Neural progenitor cell (in vitro differentiated cells): ENCODE results near the gene HOXA11. TPM values are rescaled to one million over a fixed set of nuclear protein-coding genes. Genes with fewer than 3 reads are reported as not detected.

Source experiments
- DNase-seq: peaks from one replicate; pipeline ENCODE4 v3.0.0-alpha.2; 2016; ENCODE audit warnings: low spot score
- H2AFZ ChIP-seq: fragments of 200-600 bp; sonication (generic); replicated peaks from 2 replicates; pipeline ENCODE4 v1.6.1; 2016; ENCODE audit warnings: antibody characterized with exemption
- H3F3A ChIP-seq: fragments of 200-600 bp; sonication (generic); 2 replicates; pipeline ENCODE4 v1.6.1; 2016; ENCODE audit warnings: antibody characterized with exemption, low read depth
- H3K27ac ChIP-seq: fragments of 200-600 bp; sonication (generic); 2 replicates; pipeline ENCODE4 v1.5.1; 2016; ENCODE audit warnings: mild to moderate bottlenecking
- H3K27me3 ChIP-seq: fragments of 200-600 bp; sonication (generic); 2 replicates; pipeline ENCODE4 v1.6.1; 2016; ENCODE audit warnings: mild to moderate bottlenecking, moderate library complexity
- H3K36me3 ChIP-seq: fragments of 200-600 bp; sonication (generic); 2 replicates; pipeline ENCODE4 v1.5.1; 2016
- H3K4me1 ChIP-seq: fragments of 200-600 bp; sonication (generic); 2 replicates; pipeline ENCODE4 v1.6.1; 2016; ENCODE audit warnings: mixed run types
- H3K4me2 ChIP-seq: fragments of 200-600 bp; sonication (generic); 2 replicates; pipeline ENCODE4 v1.6.1; 2016
- H3K4me3 ChIP-seq: fragments of 200-600 bp; sonication (generic); 2 replicates; pipeline ENCODE4 v1.5.1; 2016
- H3K79me2 ChIP-seq: fragments of 200-600 bp; sonication (generic); 2 replicates; pipeline ENCODE4 v1.6.1; 2016; ENCODE audit warnings: low read depth
- H3K9ac ChIP-seq: fragments of 200-600 bp; sonication (generic); 2 replicates; pipeline ENCODE4 v1.6.1; 2016
- H3K9me3 ChIP-seq: fragments of 200-600 bp; sonication (generic); 2 replicates; pipeline ENCODE4 v1.5.1; 2016; ENCODE audit warnings: low read depth
- H4K20me1 ChIP-seq: fragments of 200-600 bp; sonication (generic); 2 replicates; pipeline ENCODE4 v1.6.1; 2016; ENCODE audit warnings: low read depth
- H3K27ac Mint-ChIP-seq: 3 replicates; pipeline ENCODE4 v1.8.0; 2021; ENCODE audit warnings: mixed read lengths
- H3K27me3 Mint-ChIP-seq: 2 replicates; pipeline ENCODE4 v1.8.0; 2022; ENCODE audit warnings: low read depth, mild to moderate bottlenecking, inconsistent platforms, moderate library complexity, mixed read lengths; ENCODE audit not compliant: insufficient read depth
- H3K36me3 Mint-ChIP-seq: 3 replicates; pipeline ENCODE4 v1.8.0; 2021; ENCODE audit warnings: mixed read lengths
- H3K4me1 Mint-ChIP-seq: 3 replicates; pipeline ENCODE4 v1.8.0; 2021; ENCODE audit warnings: mixed read lengths
- H3K4me3 Mint-ChIP-seq: 3 replicates; pipeline ENCODE4 v1.8.0; 2021; ENCODE audit warnings: mild to moderate bottlenecking, moderate library complexity, mixed read lengths
- H3K9me3 Mint-ChIP-seq: 3 replicates; pipeline ENCODE4 v1.8.0; 2020; ENCODE audit warnings: mixed read lengths
- CTCF ChIP-seq: fragments of 200-600 bp; sonication (generic); IDR thresholded peaks from 2 replicates; pipeline ENCODE4 v1.5.1; 2017; ENCODE audit warnings: antibody characterized with exemption, mild to moderate bottlenecking
- EZH2 ChIP-seq: fragments of 200-600 bp; sonication (generic); IDR thresholded peaks from 2 replicates; pipeline ENCODE4 v1.6.1; 2017; ENCODE audit warnings: antibody characterized with exemption, mild to moderate bottlenecking, moderate library complexity
- EZH2phosphoT487 ChIP-seq: fragments of 200-600 bp; sonication (generic); IDR thresholded peaks from 2 replicates; pipeline ENCODE4 v1.6.1; 2017; ENCODE audit warnings: antibody characterized with exemption
- total RNA-seq: library from RNA; depleted of rRNA; stranded (reverse); fragments of >200 nt; gene quantifications from 2 replicates; pipeline ENCODE4 v1.2.3, GENCODE V29; 2015; ENCODE audit warnings: low replicate concordance

The HOXA11 gene
- total RNA-seq, 1 donor from 2014 or later = not detected

DNA sequence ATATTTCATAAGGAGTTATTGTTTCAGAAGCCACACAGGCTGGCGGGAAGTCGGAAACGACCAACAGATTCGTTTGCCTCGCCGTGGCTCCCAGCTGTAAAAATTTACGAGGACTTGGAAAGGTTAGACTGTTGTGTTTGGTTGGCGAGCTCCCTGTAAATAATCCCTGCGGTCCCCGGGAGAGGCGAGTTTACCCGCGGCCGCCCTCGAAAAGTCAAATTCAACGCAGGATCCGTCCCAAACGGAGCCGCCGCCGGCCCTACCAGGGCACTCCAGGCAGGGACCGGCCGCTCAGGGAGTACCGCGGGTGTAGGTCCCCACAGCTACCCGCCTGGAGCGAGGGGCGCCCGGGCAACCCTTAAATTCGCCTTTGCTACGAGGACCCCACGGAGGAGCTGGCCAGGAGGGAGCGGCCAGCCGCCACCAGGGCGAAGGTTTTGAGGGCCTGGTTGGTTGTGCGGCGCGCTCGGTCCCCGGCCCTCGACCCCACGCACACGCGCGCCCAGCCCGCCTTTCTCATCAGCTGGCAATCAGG is 19.0 kb downstream of the HOXA11 start:
- H3K27me3 ChIP-seq = peaks cover 100% of the 10 kb centered on the region
- H3K36me3 ChIP-seq = no peaks in the 10 kb centered on the region
- no peak overlapping the region for H3K9ac ChIP-seq
- H3K4me3 ChIP-seq = no peak overlapping the region
- no peak overlapping the region for H3K4me3 Mint-ChIP-seq
- H3K4me1 ChIP-seq = no peaks in the 10 kb centered on the region
- H2AFZ ChIP-seq = no peak overlapping the region
- H3K9me3 ChIP-seq = no peaks in the 10 kb centered on the region
- no peaks in the 10 kb centered on the region for H3K36me3 Mint-ChIP-seq
- no peak overlapping the region for H3K27ac Mint-ChIP-seq
- H3F3A ChIP-seq = no peaks in the 10 kb centered on the region
- H3K27ac ChIP-seq = no peak overlapping the region
- TF ChIP-seq EZH2phosphoT487 (no peak), CTCF (no peak), EZH2 (no peak)
- no peak for DNase-seq
- H3K79me2 ChIP-seq = no peaks in the 10 kb centered on the region
- H3K27me3 Mint-ChIP-seq = peaks cover 87% of the 10 kb centered on the region
- H3K4me1 Mint-ChIP-seq = no peaks in the 10 kb centered on the region
- peaks cover 76% of the 10 kb centered on the region for H4K20me1 ChIP-seq
- H3K9me3 Mint-ChIP-seq = peaks cover 3% of the 10 kb centered on the region
- no peak overlapping the region for H3K4me2 ChIP-seq

- peaks cover 69% of the 10 kb centered on the region for H4K20me1 ChIP-seq
- H3K4me1 ChIP-seq = no peaks in the 10 kb centered on the region
- Mint-ChIP-seq H3K36me3 (no peaks in the 10 kb centered on the region), H3K27me3 (peaks cover 85% of the 10 kb centered on the region), H3K4me1 (no peaks in the 10 kb centered on the region), H3K27ac (no peak within 1 kb of the TSS), H3K9me3 (peaks cover 3% of the 10 kb centered on the region), H3K4me3 (no peak within 1 kb of the TSS)
- H3K9me3 ChIP-seq = no peaks in the 10 kb centered on the region
- H2AFZ ChIP-seq = peak within 1 kb of the TSS; percentile 8
- no peaks in the 10 kb centered on the region for H3K79me2 ChIP-seq
- H3K27ac ChIP-seq = no peak within 1 kb of the TSS
- no peak for DNase-seq
- TF ChIP-seq EZH2phosphoT487 (peak; percentile 96), EZH2 (peak; percentile 93), CTCF (no peak)
- H3K27me3 ChIP-seq = peaks cover 100% of the 10 kb centered on the region
- peak within 1 kb of the TSS; percentile 16 for H3K4me2 ChIP-seq
- no peaks in the 10 kb centered on the region for H3F3A ChIP-seq
- no peak within 1 kb of the TSS for H3K9ac ChIP-seq
- no peaks in the 10 kb centered on the region for H3K36me3 ChIP-seq
- peak within 1 kb of the TSS; percentile 12 for H3K4me3 ChIP-seq
Measured at GRCh38 chr7:27165089-27165995, 19.7 kb downstream of the HOXA11 start, which contains the start of gene HOXA9. Gene HOXA9 (minus strand): TSS chr7:27165537. CDS start chr7:27165457, 80 bp downstream.

DNA sequence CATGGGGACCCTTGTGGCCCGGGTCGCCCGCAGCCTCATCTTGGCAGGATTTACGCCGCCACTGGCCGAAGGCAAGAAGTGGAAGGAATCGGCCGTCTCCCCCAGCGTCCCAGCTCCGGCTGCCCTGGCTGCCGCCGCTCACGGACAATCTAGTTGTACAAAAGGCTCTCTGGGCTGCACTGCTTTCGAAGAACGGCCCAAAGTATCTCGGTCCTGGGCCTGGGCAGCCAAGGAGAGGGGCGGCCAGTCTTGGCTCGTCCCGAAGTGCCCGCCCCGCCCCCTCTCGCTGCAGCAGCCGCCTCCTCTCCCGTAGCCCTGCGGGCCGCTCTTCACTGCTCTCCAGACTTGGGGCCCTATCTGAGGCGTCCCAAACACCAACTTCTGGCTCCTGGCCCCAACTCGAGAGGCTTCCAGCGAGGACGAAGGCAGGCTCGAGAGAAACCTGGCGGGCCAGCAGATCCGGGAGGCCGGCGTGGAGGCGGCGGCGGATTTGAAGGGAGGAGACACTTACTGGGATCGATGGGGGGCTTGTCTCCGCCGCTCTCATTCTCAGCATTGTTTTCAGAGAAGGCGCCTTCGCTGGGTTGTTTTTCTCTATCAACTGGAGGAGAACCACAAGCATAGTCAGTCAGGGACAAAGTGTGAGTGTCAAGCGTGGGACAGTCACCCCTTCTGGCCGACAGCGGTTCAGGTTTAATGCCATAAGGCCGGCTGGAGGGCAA is 20.5 kb downstream of the HOXA11 start:
- no peaks in the 10 kb centered on the region for H3K4me1 Mint-ChIP-seq
- H3K4me3 ChIP-seq = peak overlapping the region; percentile 12
- no peaks in the 10 kb centered on the region for H3K79me2 ChIP-seq
- no peak overlapping the region for H3K9ac ChIP-seq
- H3K4me2 ChIP-seq = peak overlapping the region; percentile 16
- no peaks in the 10 kb centered on the region for H3K9me3 ChIP-seq
- peaks cover 60% of the 10 kb centered on the region for H4K20me1 ChIP-seq
- H3K27me3 Mint-ChIP-seq = peaks cover 87% of the 10 kb centered on the region
- H3K27ac ChIP-seq = no peak overlapping the region
- H3K4me3 Mint-ChIP-seq = no peak overlapping the region
- peak overlapping the region; percentile 8 for H2AFZ ChIP-seq
- H3K27ac Mint-ChIP-seq = no peak overlapping the region
- peaks cover 100% of the 10 kb centered on the region for H3K27me3 ChIP-seq
- H3K9me3 Mint-ChIP-seq = no peaks in the 10 kb centered on the region
- no peaks in the 10 kb centered on the region for H3K36me3 ChIP-seq
- H3K36me3 Mint-ChIP-seq = no peaks in the 10 kb centered on the region
- no peaks in the 10 kb centered on the region for H3F3A ChIP-seq
- peak; percentile 87 for DNase-seq
- TF ChIP-seq EZH2 = peak; percentile 97
- TF ChIP-seq CTCF = peak; percentile 53
- peak; percentile 94 for TF ChIP-seq EZH2phosphoT487
- H3K4me1 ChIP-seq = no peaks in the 10 kb centered on the region
